Body of pancreas (tissue), 4 donors: ENCODE results near the gene PLD1. TPM values are rescaled to one million over a fixed set of nuclear protein-coding genes. Genes with fewer than 3 reads are reported as not detected.

Source experiments
- ATAC-seq: fragments of 150-250 bp; one replicate; pipeline ENCODE4 v1.9.1; 2016
- DNase-seq, 4 donors: peaks; one replicate each; pipeline ENCODE4 v3.0.0-alpha.2; 2019
- H3K27ac ChIP-seq, 4 donors: fragments of 200-600 bp; sonication (generic); 1 replicate in 3 of 4; 2 replicates in 1 of 4; pipeline versions ENCODE4 v1.5.1 to v1.6.1; 2016 to 2019; ENCODE audit warnings: mild to moderate bottlenecking in 1 of 4, mixed read lengths in 1 of 4, moderate library complexity in 1 of 4
- H3K27me3 ChIP-seq, 2 donors: fragments of 200-600 bp; sonication (generic); one replicate each; pipeline ENCODE4 v1.6.0; 2016; ENCODE audit warnings: mild to moderate bottlenecking in 1 of 2
- H3K36me3 ChIP-seq, 2 donors: fragments of 200-600 bp; sonication (generic); replicated peaks in 1 of 2; 2 replicates each; pipeline ENCODE4 v1.5.1; 2016; ENCODE audit warnings: low read depth in 2 of 2; ENCODE audit not compliant: insufficient read depth in 1 of 2
- H3K4me1 ChIP-seq: fragments of 200-600 bp; sonication (generic); one replicate; pipeline ENCODE4 v1.6.0; 2016
- H3K4me3 ChIP-seq, 2 donors: fragments of 200-600 bp; sonication (generic); 1 replicate in 1 of 2; 2 replicates in 1 of 2; pipeline ENCODE4 v1.5.1; 2016 to 2019
- H3K9me3 ChIP-seq, 3 donors: fragments of 200-600 bp; sonication (generic); 1 replicate in 2 of 3; 2 replicates in 1 of 3; pipeline ENCODE4 v1.5.1; 2016
- POLR2A ChIP-seq, 3 donors: fragments of 450-650 bp; IDR thresholded peaks; one replicate each; pipeline ENCODE4 v1.6.1; 2016; ENCODE audit warnings: antibody characterized with exemption in 3 of 3, mild to moderate bottlenecking in 2 of 3
- WGBS, 2 donors: methylation state at CpG; one replicate each; pipeline ENCODE4 v1.1.5; 2017; 5-methylcytosine and 5-hydroxymethylcytosine counted together
- intact Hi-C: fragments of 100-400 bp; cut with DNase I; formaldehyde crosslinking; loops from one replicate; pipeline ENCODE4 v1.15.1; 2023
- total RNA-seq, 2 donors: library from RNA; depleted of rRNA; stranded (reverse); fragments of >200 nt; gene quantifications; one replicate each; pipeline ENCODE4 v1.1.0, GENCODE V29; 2016
- TF ChIP-seq, protein P1 (sequence below), 7 experiments: fragments of 450-650 bp in 4 of 7; fragments of 200-600 bp in 3 of 7; sonication (generic) in 3 of 7; IDR thresholded peaks; one replicate each; pipeline ENCODE4 v1.5.1; 2016 to 2019; ENCODE audit warnings: antibody characterized with exemption in 7 of 7

The PLD1 gene
- total RNA-seq, 2 donors from 2014 or later, result 60.4 to 96.2 TPM

DNA sequence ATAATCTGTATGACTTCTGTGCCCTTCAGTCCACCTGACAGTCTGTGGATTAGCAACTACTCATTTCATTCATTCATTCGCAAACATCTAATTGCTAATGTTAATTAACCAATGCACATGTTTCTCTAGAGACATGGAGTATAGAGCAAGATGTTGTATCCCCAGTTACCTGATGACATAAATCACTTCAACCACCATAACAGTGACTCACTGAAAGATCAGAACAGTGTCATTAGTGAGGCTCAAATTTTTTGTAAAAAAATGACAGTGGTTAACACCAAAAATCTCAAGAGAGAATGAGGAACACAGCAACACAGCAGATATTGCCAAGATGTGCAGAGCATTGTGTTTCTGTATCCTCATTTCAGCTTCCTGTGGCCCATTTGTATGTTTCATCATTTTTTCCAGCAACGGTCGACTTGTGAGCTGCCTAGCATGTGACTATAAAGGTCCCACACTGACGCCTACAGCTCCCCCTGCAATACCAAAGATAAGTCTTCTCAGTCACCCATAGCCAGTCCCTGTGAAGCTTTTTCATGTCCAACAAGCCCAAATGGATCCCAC is 3.7 kb upstream of the PLD1 start:
- Histone ChIP-seq H3K36me3 (no peaks in the 10 kb centered on the region), H3K27ac (peak overlapping the region in 1 of 4 donors; percentile 29), H3K4me3 (no peak overlapping the region), H3K27me3 (no peaks in the 10 kb centered on the region), H3K4me1 (peaks cover 12% of the 10 kb centered on the region), H3K9me3 (no peaks in the 10 kb centered on the region)
- no peak for TF ChIP-seq POLR2A (IDR thresholded peaks at IDR 0.05)
- TF ChIP-seq, protein P1, sequence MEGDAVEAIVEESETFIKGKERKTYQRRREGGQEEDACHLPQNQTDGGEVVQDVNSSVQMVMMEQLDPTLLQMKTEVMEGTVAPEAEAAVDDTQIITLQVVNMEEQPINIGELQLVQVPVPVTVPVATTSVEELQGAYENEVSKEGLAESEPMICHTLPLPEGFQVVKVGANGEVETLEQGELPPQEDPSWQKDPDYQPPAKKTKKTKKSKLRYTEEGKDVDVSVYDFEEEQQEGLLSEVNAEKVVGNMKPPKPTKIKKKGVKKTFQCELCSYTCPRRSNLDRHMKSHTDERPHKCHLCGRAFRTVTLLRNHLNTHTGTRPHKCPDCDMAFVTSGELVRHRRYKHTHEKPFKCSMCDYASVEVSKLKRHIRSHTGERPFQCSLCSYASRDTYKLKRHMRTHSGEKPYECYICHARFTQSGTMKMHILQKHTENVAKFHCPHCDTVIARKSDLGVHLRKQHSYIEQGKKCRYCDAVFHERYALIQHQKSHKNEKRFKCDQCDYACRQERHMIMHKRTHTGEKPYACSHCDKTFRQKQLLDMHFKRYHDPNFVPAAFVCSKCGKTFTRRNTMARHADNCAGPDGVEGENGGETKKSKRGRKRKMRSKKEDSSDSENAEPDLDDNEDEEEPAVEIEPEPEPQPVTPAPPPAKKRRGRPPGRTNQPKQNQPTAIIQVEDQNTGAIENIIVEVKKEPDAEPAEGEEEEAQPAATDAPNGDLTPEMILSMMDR (IDR thresholded peaks at IDR 0.05), result no peak
- intact Hi-C loops, result no loop called here
- 66 to 74% methylated on average over 4 of the region's 4 CpGs for WGBS, 2 donors
- DNase-seq, result peak in 1 of 4 donors; percentile 68
- no peak for ATAC-seq

DNA sequence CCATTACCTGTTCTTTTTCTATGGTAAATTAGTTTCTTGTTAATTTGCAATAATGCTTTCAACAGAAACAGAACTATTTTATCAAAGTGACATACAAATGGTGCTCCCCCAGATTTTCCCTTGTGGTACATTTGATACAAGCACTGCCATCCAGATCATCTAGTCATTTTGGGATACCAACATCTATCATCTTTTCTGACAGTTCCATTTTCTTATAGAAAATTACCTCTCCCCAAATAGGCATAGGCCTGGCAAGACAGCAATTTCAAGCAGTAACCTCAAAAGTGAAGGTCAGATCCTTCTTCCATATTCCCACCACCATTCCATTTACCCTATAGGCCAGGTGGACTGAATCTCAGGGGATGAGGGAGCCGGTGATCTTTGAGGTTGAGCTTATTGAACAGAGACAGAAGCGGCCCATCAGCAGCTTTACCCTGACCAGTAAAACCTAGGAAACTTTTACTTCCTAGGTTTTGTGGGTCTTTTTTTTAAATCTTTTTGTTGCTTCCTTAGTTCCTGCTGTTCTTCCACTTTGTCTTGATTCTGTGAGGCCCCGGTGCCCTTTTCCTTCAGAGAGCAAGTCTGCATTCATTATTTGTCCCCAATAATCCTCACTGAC is 3.1 kb upstream of the PLD1 start:
- no peaks in the 10 kb centered on the region for H3K27me3 ChIP-seq
- no peaks in the 10 kb centered on the region for H3K9me3 ChIP-seq
- TF ChIP-seq, protein P1 (IDR thresholded peaks at IDR 0.05), result no peak
- DNase-seq (no peak), ATAC-seq (no peak)
- no peak overlapping the region for H3K4me3 ChIP-seq
- peaks cover 13% of the 10 kb centered on the region for H3K4me1 ChIP-seq
- intact Hi-C loops, result no loop called here
- WGBS, 2 donors, result 96 to 100% methylated on average over 3 of the region's 3 CpGs
- no peaks in the 10 kb centered on the region for H3K36me3 ChIP-seq
- peak overlapping the region in 1 of 4 donors; percentile 23 for H3K27ac ChIP-seq

DNA sequence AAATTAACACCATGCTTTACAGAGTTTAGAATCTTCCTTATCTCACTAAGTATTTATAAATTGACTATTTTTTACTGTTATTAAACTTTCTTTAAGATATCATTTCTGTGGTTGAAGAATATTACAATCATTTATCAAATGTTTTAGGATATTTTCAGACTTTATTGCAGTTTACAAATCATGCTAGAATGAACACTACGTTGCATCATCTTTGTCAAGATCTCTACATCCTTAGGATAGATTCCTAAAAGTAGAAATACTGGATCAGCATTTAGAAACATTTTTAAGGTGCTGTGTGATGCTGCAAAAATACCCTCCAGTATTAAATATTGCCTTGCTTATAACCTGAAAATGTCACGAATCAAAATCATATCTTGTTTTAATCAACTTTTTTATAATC is 2.5 kb upstream of the PLD1 start:
- DNase-seq, result no peak
- 87 to 90% methylated on average over 2 of the region's 2 CpGs for WGBS, 2 donors
- TF ChIP-seq, protein P1 (IDR thresholded peaks at IDR 0.05), result no peak
- TF ChIP-seq POLR2A (IDR thresholded peaks at IDR 0.05), result no peak
- no peak for ATAC-seq
- no peaks in the 10 kb centered on the region for H3K36me3 ChIP-seq
- H3K27ac ChIP-seq, result no peak overlapping the region
- intact Hi-C loops, result no loop called here
- no peak overlapping the region for H3K4me3 ChIP-seq
- peaks cover 13% of the 10 kb centered on the region for H3K4me1 ChIP-seq
- no peaks in the 10 kb centered on the region for H3K27me3 ChIP-seq
- H3K9me3 ChIP-seq, result no peaks in the 10 kb centered on the region

DNA sequence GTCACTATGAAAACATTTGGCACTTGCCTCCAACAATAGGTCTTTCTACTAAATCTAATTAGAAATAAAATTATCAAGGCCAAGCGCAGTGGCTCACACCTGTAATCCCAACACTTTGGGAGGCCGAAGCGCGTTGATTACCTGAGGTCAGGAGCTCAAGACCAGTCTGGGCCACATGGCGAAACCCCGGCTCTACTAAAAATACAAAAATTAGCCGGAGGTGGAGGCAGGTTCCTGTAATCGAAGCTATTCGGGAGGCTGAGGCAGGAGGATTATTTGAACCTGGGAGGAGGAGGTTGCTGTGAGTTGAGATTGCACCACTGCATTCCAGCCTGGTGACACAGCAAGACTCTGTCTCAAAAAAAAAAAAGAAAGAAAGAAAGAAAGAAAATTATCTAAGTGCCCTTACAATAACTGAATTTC is 1.6 kb upstream of the PLD1 start:
- H3K27me3 ChIP-seq, result no peaks in the 10 kb centered on the region
- intact Hi-C loops, result no loop called here
- TF ChIP-seq, protein P1 (IDR thresholded peaks at IDR 0.05), result no peak
- TF ChIP-seq POLR2A (IDR thresholded peaks at IDR 0.05), result no peak
- ATAC-seq (no peak), DNase-seq (no peak)
- no peaks in the 10 kb centered on the region for H3K36me3 ChIP-seq
- peaks cover 14% of the 10 kb centered on the region for H3K4me1 ChIP-seq
- no peak overlapping the region for H3K4me3 ChIP-seq
- 97% methylated on average over 9 of the region's 9 CpGs for WGBS, 2 donors
- H3K9me3 ChIP-seq, result no peaks in the 10 kb centered on the region
- peak overlapping the region in 1 of 4 donors; percentile 88 for H3K27ac ChIP-seq
